ENCODE data around the gene IZUMO4.

Gene IZUMO4

GRCh38 chr19:2059422-2060201 lies 37.1 kb upstream of the IZUMO4 start:
- no peak for DNase-seq

DNA sequence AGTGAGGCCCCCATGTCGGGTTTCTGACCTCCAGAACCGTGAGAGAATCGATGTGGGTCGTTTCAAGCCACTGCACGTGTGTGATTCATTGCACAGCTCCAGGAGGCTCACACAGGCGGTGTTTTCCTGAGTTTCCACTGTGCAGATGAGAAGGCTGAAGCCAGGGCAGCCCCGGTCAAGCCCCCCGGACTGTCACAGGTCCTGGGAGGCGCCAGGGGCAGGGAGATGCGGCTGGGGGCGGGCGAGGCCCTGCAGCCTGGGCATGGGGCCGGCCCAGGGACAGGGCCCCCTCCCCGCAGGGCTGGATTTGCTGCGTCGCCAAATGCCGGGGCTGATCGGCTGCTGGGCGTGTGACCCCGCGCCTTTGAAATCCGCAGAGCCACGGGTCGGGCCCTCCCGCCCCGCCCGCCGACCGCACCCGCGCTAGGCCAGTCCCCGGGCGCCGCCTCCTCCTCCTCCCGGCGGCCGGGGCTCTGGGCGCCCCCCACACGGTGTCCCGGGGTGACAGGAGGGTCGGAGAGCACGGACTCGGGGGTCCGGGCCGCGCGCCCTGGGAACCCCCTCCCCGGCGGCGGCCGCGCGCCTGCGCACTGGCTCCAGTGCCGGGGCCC lies 35.7 kb upstream of the IZUMO4 start:
- DNase-seq, result no peak

- DNase-seq, result peak; percentile 100
Observed at GRCh38 chr19:2061495-2062388, 35.0 kb upstream of the IZUMO4 start.

DNA sequence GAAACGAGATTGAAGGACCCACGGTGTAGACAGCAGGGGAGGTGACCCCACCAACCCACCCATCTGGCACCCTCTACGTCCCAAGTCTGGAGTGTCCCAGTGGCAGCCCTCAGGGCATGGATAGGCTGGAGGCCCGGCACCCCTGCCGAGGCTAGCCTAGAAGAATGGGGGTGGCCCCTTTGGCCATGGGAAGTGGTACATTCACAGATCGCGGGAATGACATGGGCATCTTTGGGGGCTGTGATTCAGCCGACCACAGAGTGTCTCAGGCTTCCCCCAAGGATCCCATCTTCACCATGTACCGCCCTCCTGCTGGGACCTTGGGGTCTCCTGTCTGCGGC lies 34.4 kb upstream of the IZUMO4 start:
- DNase-seq, result no peak

- DNase-seq, result no peak
Observed at GRCh38 chr19:2062770-2063169, 33.9 kb upstream of the IZUMO4 start.

DNA sequence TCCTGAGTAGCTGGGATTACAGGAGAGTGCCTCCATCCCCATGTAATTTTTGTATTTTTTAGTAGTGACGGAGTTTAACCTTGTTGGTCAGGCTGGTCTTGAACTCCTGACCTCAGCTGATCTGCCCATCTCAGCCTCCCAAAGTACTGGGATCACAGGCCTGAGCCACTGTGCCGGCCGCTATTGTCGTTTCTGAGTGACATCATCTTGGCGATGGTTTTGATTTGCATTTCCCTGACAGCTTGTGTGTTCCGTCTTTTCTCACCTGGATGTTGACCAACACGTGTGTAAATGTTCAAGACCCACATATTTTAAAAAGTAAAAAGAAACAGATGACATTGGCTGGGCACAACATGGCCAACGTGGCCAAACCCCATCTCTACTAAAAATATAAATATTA lies 32.9 kb upstream of the IZUMO4 start:
- no peak for DNase-seq

DNA sequence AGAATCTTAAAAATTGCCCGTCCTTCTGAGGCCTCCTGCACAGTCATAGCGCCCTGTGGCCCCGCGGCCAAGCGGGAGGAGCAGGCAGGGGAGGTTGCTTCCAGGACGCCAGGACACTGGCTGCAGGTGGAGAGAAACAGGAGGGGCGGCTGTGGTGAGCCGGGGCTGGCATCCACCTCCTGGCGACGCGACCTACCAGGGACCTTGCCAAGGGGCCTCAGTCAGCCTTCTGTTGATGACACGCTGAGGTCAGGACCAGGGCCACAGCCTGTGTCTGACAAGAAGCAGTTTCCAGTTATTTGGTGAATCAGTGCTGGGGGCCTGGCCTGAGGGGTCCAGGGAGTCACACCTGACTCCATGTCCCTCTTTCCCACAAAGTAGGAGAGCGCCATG lies 32.3 kb upstream of the IZUMO4 start:
- DNase-seq, result no peak

GRCh38 chr19:2064788-2065524 lies 31.8 kb upstream of the IZUMO4 start:
- no peak for DNase-seq

- no peak for DNase-seq
Observed at GRCh38 chr19:2070436-2070827, 26.3 kb upstream of the IZUMO4 start.

GRCh38 chr19:2070986-2071673 lies 25.6 kb upstream of the IZUMO4 start:
- DNase-seq, result no peak

- no peak for DNase-seq
Observed at GRCh38 chr19:2072757-2073551, 23.8 kb upstream of the IZUMO4 start.

DNA sequence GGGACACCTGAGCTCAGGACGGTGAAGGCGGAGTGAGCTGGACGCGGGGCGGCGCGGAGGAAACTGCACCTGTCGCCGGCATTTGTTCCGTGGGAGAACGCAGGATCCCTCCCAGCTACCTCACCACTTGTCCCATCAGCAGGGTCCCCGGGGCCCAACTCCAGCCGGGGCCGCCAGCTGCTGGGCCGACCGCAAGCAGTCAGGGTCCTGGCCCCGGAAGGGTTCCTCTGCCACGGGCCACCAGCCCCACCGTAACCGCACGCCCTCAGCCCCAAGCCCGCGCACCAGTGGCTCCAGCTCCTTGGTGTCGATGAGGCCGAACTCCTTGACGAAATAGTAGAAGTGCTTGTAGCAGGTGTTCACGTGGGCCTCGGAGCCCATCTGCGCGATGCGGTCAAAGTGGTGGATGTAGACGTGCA lies 20.2 kb upstream of the IZUMO4 start:
- no peak for DNase-seq

DNA sequence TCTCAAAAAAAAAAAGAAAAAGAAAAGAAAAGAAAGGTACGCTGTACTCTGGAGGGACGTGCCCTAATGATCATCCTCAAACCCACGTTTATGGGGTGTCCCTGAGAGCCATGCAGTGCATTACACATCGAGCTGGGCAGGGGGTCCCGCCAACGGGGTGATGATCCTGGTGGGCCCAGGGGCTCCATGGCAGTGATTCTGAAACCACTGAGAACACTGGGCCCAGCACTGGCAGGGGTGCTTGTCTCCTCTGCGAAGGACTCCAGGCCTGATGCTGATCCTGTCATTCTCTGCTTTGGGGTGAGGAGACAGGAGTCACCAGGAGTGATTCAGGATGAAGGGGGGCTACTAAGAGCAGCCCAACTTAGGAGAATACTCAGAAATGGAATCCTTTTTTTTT lies 19.3 kb upstream of the IZUMO4 start:
- DNase-seq, result no peak

DNA sequence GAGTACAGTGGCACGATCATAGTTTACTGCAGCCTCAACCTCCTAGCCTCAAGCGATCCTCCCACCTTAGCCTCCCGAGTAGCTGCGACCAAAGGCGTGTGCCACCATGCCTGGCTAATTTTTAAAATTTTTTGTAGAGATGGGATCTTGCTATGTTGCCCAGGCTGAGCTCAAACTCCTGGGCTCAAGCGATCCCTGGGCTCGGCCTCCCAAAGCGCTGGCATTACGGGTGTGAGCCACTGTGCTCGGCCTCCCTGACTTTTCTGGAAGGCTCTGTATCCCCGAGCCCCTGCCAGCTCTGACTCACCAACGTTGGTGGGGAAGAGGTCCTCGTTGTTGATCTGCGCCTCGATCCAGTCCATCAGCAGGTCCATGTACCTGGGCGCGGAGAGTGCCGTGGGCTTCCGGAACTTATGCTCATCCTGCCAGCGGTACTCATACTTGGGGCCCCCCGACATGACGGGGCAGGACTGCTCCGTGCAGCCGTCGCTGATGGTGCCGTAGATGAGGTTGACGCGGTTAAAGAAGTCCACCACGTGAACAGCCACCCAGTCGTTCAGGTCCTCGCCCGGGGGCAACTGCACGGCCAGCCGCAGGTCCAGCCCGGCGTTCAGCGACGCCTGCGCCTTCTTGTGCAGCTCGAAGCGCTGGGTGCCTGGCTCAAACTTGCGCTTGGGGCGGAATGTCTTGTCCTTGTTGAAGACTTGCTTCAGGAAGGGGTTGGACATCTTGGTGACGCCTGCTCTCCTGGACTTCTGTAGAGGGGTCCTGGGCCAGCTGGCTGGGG lies 18.7 kb upstream of the IZUMO4 start:
- no peak for DNase-seq

DNA sequence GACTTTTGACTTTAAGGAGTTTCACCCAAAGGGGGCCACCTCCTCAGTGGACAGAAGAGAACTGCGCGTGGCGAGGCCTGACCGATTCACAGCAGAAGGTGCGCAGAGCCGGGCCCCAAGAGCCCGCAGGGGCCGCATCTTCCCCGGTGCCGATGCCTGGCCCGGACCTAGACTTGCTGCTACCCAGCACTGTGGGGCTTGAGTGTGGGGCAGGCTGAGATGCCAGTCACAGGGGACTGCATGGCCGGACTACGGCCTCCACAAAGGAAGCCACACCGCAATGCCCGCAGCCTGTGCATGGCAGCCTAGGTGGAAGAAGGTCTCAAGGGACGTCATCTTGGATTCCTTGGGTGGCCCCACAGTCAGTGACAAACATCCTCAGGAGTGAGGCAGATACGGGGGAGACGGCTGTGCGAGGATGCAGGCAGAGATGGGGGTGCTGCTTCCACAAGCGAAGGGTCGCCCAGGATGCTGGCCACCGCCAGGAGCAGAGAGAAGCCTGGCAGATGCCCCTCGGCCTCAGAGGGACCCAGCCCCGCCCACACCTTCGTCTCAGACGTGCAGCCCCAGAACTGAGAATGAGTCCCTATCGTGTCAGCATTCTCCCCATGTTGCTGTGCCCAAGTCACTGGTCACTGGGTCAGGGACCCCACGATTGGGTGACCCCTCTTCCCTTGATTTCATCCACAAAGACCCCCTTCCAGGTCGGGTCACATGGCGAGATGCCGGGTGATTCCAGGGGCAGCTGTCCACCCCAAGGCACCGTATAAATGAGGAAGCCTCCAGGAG lies 17.4 kb upstream of the IZUMO4 start:
- DNase-seq, result no peak

GRCh38 chr19:2079865-2080301 lies 16.8 kb upstream of the IZUMO4 start:
- no peak for DNase-seq

- DNase-seq, result no peak
Observed at GRCh38 chr19:2080336-2080988, 16.3 kb upstream of the IZUMO4 start.

DNA sequence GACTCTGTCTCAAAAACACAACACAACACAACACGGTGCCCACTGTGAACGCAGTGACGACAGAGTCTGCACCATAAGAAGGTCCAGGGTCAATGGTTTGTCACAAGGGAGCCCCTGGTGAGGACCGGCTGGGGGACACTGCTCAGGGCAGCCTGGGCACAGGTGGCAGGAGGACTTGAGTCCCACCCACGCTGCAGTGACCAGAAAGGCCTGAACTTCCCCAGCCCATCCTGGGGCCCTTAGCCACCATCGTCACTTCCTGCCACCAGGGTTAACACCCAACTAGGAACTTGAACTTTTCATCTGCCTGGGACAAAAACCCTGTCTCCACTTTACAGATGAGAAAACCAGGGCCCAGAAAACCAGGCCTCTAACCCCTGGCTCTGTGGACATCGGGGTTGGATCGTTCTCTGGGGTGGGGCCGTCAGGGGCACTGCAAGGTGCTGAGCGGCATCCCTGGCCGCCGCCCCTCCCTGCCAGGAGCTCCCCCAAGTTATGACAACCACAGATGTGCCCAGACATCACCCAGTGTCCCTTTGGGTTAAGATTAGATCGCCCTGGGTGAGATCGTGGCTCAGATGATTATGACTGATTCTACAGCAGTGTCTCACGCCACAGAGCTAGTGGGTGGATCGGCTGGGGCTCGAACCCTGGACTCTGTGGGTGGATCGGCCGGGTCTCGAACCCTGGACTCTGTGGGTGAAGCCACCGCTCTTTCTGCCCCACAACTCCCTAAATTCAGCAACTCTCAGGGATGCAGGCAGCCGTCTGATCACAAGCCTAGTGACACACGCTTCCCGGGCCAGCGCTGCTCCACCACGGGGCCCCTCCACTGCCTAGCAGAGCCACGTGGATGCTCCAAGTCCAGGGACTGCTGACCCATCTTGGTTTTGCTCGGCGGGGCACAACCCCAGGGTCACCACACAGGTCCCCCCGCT lies 14.6 kb upstream of the IZUMO4 start:
- peak; percentile 50 for DNase-seq

Measured in activated gamma-delta T cell treated with Interleukin-2 at 50 U/mL for 16 hours (primary cell).